Lower lobe of right lung (tissue), 2 donors: ENCODE data around the gene SASH1. TPM values are rescaled to one million over a fixed set of nuclear protein-coding genes. Genes with fewer than 3 reads are reported as not detected.

Source experiments
- ATAC-seq, 2 donors: fragments of 200-7000 bp; cut with Tn5 transposase; one replicate each; pipeline ENCODE4 v1.9.1; 2020 to 2022; ENCODE audit warnings: mild to moderate bottlenecking in 2 of 2, moderate library complexity in 2 of 2
- DNase-seq: peaks from one replicate; pipeline ENCODE4 v3.0.0-alpha.2; 2020
- H3K27ac ChIP-seq: fragments of 200-600 bp; one replicate; pipeline ENCODE4 v1.8.0; 2022
- H3K27me3 ChIP-seq: fragments of 200-600 bp; one replicate; pipeline ENCODE4 v1.8.0; 2022; ENCODE audit warnings: low read depth
- H3K36me3 ChIP-seq: fragments of 200-600 bp; one replicate; pipeline ENCODE4 v1.8.0; 2022; ENCODE audit warnings: mild to moderate bottlenecking
- H3K4me1 ChIP-seq: fragments of 200-600 bp; one replicate; pipeline ENCODE4 v1.8.0; 2022
- H3K4me3 ChIP-seq: fragments of 200-600 bp; one replicate; pipeline ENCODE4 v1.8.0; 2022; ENCODE audit warnings: mild to moderate bottlenecking
- H3K9me3 ChIP-seq: fragments of 200-600 bp; one replicate; pipeline ENCODE4 v1.8.0; 2022
- CTCF ChIP-seq: fragments of 200-600 bp; IDR thresholded peaks from one replicate; pipeline ENCODE4 v1.8.0; 2022; ENCODE audit warnings: antibody characterized with exemption, mild to moderate bottlenecking
- intact Hi-C: fragments of 100-400 bp; cut with DNase I; formaldehyde crosslinking; loops from one replicate; pipeline ENCODE4 v1.11.0; 2022
- total RNA-seq: library from RNA; stranded (reverse); fragmentation: NEBNext Ultra II Directional; extraction: Animal tissue kit (Norgen Biotek cat#: 25700); gene quantifications from one replicate; pipeline ENCODE4 v1.2.1, GENCODE V29; 2021
- donor health status: DM: no; HTN: yes; CAD: no; lungs with severe emphysema.

Gene SASH1
- total RNA-seq, 1 donor from 2014 or later: 103 TPM

- no peak overlapping the region for H3K4me3 ChIP-seq
- TF ChIP-seq CTCF: no peak
- no peaks in the 10 kb centered on the region for H3K4me1 ChIP-seq
- no peak for ATAC-seq
- H3K27me3 ChIP-seq: no peaks in the 10 kb centered on the region
- intact Hi-C loops: no loop called here
- H3K27ac ChIP-seq: no peak overlapping the region
- DNase-seq: no peak
- peaks cover 29% of the 10 kb centered on the region for H3K36me3 ChIP-seq
- no peaks in the 10 kb centered on the region for H3K9me3 ChIP-seq
These were observed 149.1 kb downstream of the SASH1 start for GRCh38 chr6:148491638-148492251.

GRCh38 chr6:148492654-148493290, 150.1 kb downstream of the SASH1 start:
- intact Hi-C loops: no loop called here
- no peak for DNase-seq
- H3K36me3 ChIP-seq: peaks cover 22% of the 10 kb centered on the region
- no peaks in the 10 kb centered on the region for H3K27me3 ChIP-seq
- H3K4me1 ChIP-seq: no peaks in the 10 kb centered on the region
- no peak overlapping the region for H3K27ac ChIP-seq
- no peak for TF ChIP-seq CTCF
- no peak for ATAC-seq
- no peak overlapping the region for H3K4me3 ChIP-seq
- H3K9me3 ChIP-seq: no peaks in the 10 kb centered on the region

GRCh38 chr6:148493424-148493823, 150.8 kb downstream of the SASH1 start:
- DNase-seq: no peak

GRCh38 chr6:148494226-148494625, 151.6 kb downstream of the SASH1 start:
- H3K27ac ChIP-seq: no peak overlapping the region
- no peaks in the 10 kb centered on the region for H3K4me1 ChIP-seq
- intact Hi-C loops: no loop called here
- H3K36me3 ChIP-seq: peaks cover 12% of the 10 kb centered on the region
- H3K4me3 ChIP-seq: no peak overlapping the region
- DNase-seq (no peak), ATAC-seq (no peak)
- no peaks in the 10 kb centered on the region for H3K27me3 ChIP-seq
- H3K9me3 ChIP-seq: no peaks in the 10 kb centered on the region
- no peak for TF ChIP-seq CTCF

More at GRCh38 chr6:148493424-148493823, 150.8 kb downstream of the SASH1 start:
- Histone ChIP-seq H3K4me1 (no peaks in the 10 kb centered on the region), H3K27me3 (no peaks in the 10 kb centered on the region), H3K9me3 (no peaks in the 10 kb centered on the region), H3K4me3 (no peak overlapping the region), H3K36me3 (peaks cover 16% of the 10 kb centered on the region), H3K27ac (no peak overlapping the region)
- intact Hi-C loops: no loop called here
- no peak for TF ChIP-seq CTCF
- ATAC-seq: no peak

- TF ChIP-seq CTCF: no peak
- H3K4me3 ChIP-seq: no peak overlapping the region
- no peaks in the 10 kb centered on the region for H3K27me3 ChIP-seq
- DNase-seq (no peak), ATAC-seq (no peak)
- H3K9me3 ChIP-seq: no peaks in the 10 kb centered on the region
- no peak overlapping the region for H3K27ac ChIP-seq
- no peaks in the 10 kb centered on the region for H3K4me1 ChIP-seq
- intact Hi-C loops: no loop called here
- H3K36me3 ChIP-seq: peaks cover 11% of the 10 kb centered on the region
These were observed 152.4 kb downstream of the SASH1 start for GRCh38 chr6:148495029-148495428.
